ENCODE results near the gene FRMD4B. TPM values are rescaled to one million over a fixed set of nuclear protein-coding genes. Genes with fewer than 3 reads are reported as not detected.

The FRMD4B gene
- total and polyA plus RNA-seq, 4 donors = 40.9 to 66.7 (median 49.4) TPM

GRCh38 chr3:69181592-69182211, 204.2 kb downstream of the FRMD4B start:
- H3K36me3 ChIP-seq (ENCODE audit: control insufficient read depth, insufficient read depth, low read length) = peaks cover 39% of the 10 kb centered on the region
- H3K9me3 ChIP-seq (ENCODE audit: control insufficient read depth, insufficient read depth, low read length) = no peaks in the 10 kb centered on the region
- H3K4me1 ChIP-seq (ENCODE audit: control insufficient read depth, insufficient read depth, low read length) = peaks cover 10% of the 10 kb centered on the region
- no peak overlapping the region for H3K27ac ChIP-seq (ENCODE audit: low read depth, low read length)
- H3K27me3 ChIP-seq (ENCODE audit: control insufficient read depth, insufficient read depth, low read length) = no peaks in the 10 kb centered on the region
- 0% methylated on average over 1 of the region's 9 CpGs for WGBS (ENCODE audit: insufficient coverage)
- H3K4me3 ChIP-seq (ENCODE audit: low read depth, low read length) = no peak overlapping the region
- DNase-seq (ENCODE audit: low read depth in 4 of 6, low spot score in 6 of 6) = no peak

- no peak for DNase-seq (ENCODE audit: low read depth in 4 of 6, low spot score in 6 of 6)
- H3K27me3 ChIP-seq (ENCODE audit: control insufficient read depth, insufficient read depth, low read length) = no peaks in the 10 kb centered on the region
- H3K9me3 ChIP-seq (ENCODE audit: control insufficient read depth, insufficient read depth, low read length) = no peaks in the 10 kb centered on the region
- peaks cover 10% of the 10 kb centered on the region for H3K4me1 ChIP-seq (ENCODE audit: control insufficient read depth, insufficient read depth, low read length)
- no peak overlapping the region for H3K27ac ChIP-seq (ENCODE audit: low read depth, low read length)
- WGBS (ENCODE audit: insufficient coverage) = 90% methylated on average over 14 of the region's 23 CpGs
- peaks cover 33% of the 10 kb centered on the region for H3K36me3 ChIP-seq (ENCODE audit: control insufficient read depth, insufficient read depth, low read length)
- no peak overlapping the region for H3K4me3 ChIP-seq (ENCODE audit: low read depth, low read length)
Measured at GRCh38 chr3:69180869-69181591, 204.9 kb downstream of the FRMD4B start.

- H3K9me3 ChIP-seq (ENCODE audit: control insufficient read depth, insufficient read depth, low read length) = no peaks in the 10 kb centered on the region
- no peaks in the 10 kb centered on the region for H3K27me3 ChIP-seq (ENCODE audit: control insufficient read depth, insufficient read depth, low read length)
- peaks cover 37% of the 10 kb centered on the region for H3K36me3 ChIP-seq (ENCODE audit: control insufficient read depth, insufficient read depth, low read length)
- no peak overlapping the region for H3K4me3 ChIP-seq (ENCODE audit: low read depth, low read length)
- no peak for DNase-seq (ENCODE audit: low read depth in 4 of 6, low spot score in 6 of 6)
- 100% methylated on average over 2 of the region's 4 CpGs for WGBS (ENCODE audit: insufficient coverage)
- H3K27ac ChIP-seq (ENCODE audit: low read depth, low read length) = no peak overlapping the region
- H3K4me1 ChIP-seq (ENCODE audit: control insufficient read depth, insufficient read depth, low read length) = peaks cover 10% of the 10 kb centered on the region
Measured at GRCh38 chr3:69179740-69180372, 206.0 kb downstream of the FRMD4B start.

- DNase-seq (ENCODE audit: low read depth in 4 of 6, low spot score in 6 of 6) = no peak
- H3K27ac ChIP-seq (ENCODE audit: low read depth, low read length) = no peak overlapping the region
- H3K4me1 ChIP-seq (ENCODE audit: control insufficient read depth, insufficient read depth, low read length) = peaks cover 10% of the 10 kb centered on the region
- no peak overlapping the region for H3K4me3 ChIP-seq (ENCODE audit: low read depth, low read length)
- 83% methylated on average over 3 of the region's 5 CpGs for WGBS (ENCODE audit: insufficient coverage)
- H3K36me3 ChIP-seq (ENCODE audit: control insufficient read depth, insufficient read depth, low read length) = peaks cover 37% of the 10 kb centered on the region
- no peaks in the 10 kb centered on the region for H3K27me3 ChIP-seq (ENCODE audit: control insufficient read depth, insufficient read depth, low read length)
- H3K9me3 ChIP-seq (ENCODE audit: control insufficient read depth, insufficient read depth, low read length) = no peaks in the 10 kb centered on the region
Measured at GRCh38 chr3:69178838-69179739, 206.8 kb downstream of the FRMD4B start.

GRCh38 chr3:69178082-69178481, 207.8 kb downstream of the FRMD4B start:
- no peak overlapping the region for H3K27ac ChIP-seq (ENCODE audit: low read depth, low read length)
- H3K27me3 ChIP-seq (ENCODE audit: control insufficient read depth, insufficient read depth, low read length) = no peaks in the 10 kb centered on the region
- H3K4me1 ChIP-seq (ENCODE audit: control insufficient read depth, insufficient read depth, low read length) = peaks cover 10% of the 10 kb centered on the region
- H3K36me3 ChIP-seq (ENCODE audit: control insufficient read depth, insufficient read depth, low read length) = peaks cover 37% of the 10 kb centered on the region
- H3K4me3 ChIP-seq (ENCODE audit: low read depth, low read length) = no peak overlapping the region
- 93% methylated on average over 3 of the region's 4 CpGs for WGBS (ENCODE audit: insufficient coverage)
- no peak for DNase-seq (ENCODE audit: low read depth in 4 of 6, low spot score in 6 of 6)
- H3K9me3 ChIP-seq (ENCODE audit: control insufficient read depth, insufficient read depth, low read length) = no peaks in the 10 kb centered on the region

GRCh38 chr3:69174871-69175737, 210.8 kb downstream of the FRMD4B start:
- H3K27ac ChIP-seq (ENCODE audit: low read depth, low read length) = no peak overlapping the region
- no peak for DNase-seq (ENCODE audit: low read depth in 4 of 6, low spot score in 6 of 6)
- peaks cover 24% of the 10 kb centered on the region for H3K36me3 ChIP-seq (ENCODE audit: control insufficient read depth, insufficient read depth, low read length)
- WGBS (ENCODE audit: insufficient coverage) = no CpG with 5 or more reads among the region's 4 CpGs
- peaks cover 3% of the 10 kb centered on the region for H3K4me1 ChIP-seq (ENCODE audit: control insufficient read depth, insufficient read depth, low read length)
- H3K27me3 ChIP-seq (ENCODE audit: control insufficient read depth, insufficient read depth, low read length) = no peaks in the 10 kb centered on the region
- H3K4me3 ChIP-seq (ENCODE audit: low read depth, low read length) = no peak overlapping the region
- H3K9me3 ChIP-seq (ENCODE audit: control insufficient read depth, insufficient read depth, low read length) = no peaks in the 10 kb centered on the region

- no peak for DNase-seq (ENCODE audit: low read depth in 4 of 6, low spot score in 6 of 6)
- Histone ChIP-seq H3K4me1 (ENCODE audit: control insufficient read depth, insufficient read depth, low read length) (peaks cover 3% of the 10 kb centered on the region), H3K27ac (ENCODE audit: low read depth, low read length) (no peak overlapping the region), H3K36me3 (ENCODE audit: control insufficient read depth, insufficient read depth, low read length) (peaks cover 19% of the 10 kb centered on the region), H3K9me3 (ENCODE audit: control insufficient read depth, insufficient read depth, low read length) (no peaks in the 10 kb centered on the region), H3K27me3 (ENCODE audit: control insufficient read depth, insufficient read depth, low read length) (no peaks in the 10 kb centered on the region), H3K4me3 (ENCODE audit: low read depth, low read length) (no peak overlapping the region)
- no CpG with 5 or more reads among the region's 2 CpGs for WGBS (ENCODE audit: insufficient coverage)
Measured at GRCh38 chr3:69174445-69174844, 211.4 kb downstream of the FRMD4B start.

GRCh38 chr3:69172058-69172457, 213.8 kb downstream of the FRMD4B start:
- no peak overlapping the region for H3K27ac ChIP-seq (ENCODE audit: low read depth, low read length)
- no peak for DNase-seq (ENCODE audit: low read depth in 4 of 6, low spot score in 6 of 6)
- no peaks in the 10 kb centered on the region for H3K4me1 ChIP-seq (ENCODE audit: control insufficient read depth, insufficient read depth, low read length)
- no peak overlapping the region for H3K4me3 ChIP-seq (ENCODE audit: low read depth, low read length)
- H3K27me3 ChIP-seq (ENCODE audit: control insufficient read depth, insufficient read depth, low read length) = no peaks in the 10 kb centered on the region
- peaks cover 9% of the 10 kb centered on the region for H3K36me3 ChIP-seq (ENCODE audit: control insufficient read depth, insufficient read depth, low read length)
- H3K9me3 ChIP-seq (ENCODE audit: control insufficient read depth, insufficient read depth, low read length) = no peaks in the 10 kb centered on the region
- no CpG with 5 or more reads among the region's 1 CpG for WGBS (ENCODE audit: insufficient coverage)

Measured in spinal cord (tissue), 10 donors.